SK-N-SH treated with all-trans-retinoic acid at 6 μM for 48 hours (cell line): ENCODE measurements around the gene KIFBP.
"Not testable (repeated sequence)": the region's sequence is repeated elsewhere in the genome, so short reads cannot be mapped to it uniquely, and the experiment has no call there.

Experiments used
- ATAC-seq: fragments of 200-7000 bp; cut with Tn5 transposase; 3 replicates; pipeline ENCODE4 v1.9.1; 2020; ENCODE audit warnings: mild to moderate bottlenecking, moderate library complexity
- ARNTL ChIP-seq: fragments of 450-650 bp; formaldehyde crosslinking; IDR thresholded peaks from 2 replicates; pipeline ENCODE4 v1.5.0; 2020; ENCODE audit warnings: low read depth, mild to moderate bottlenecking, moderate library complexity, borderline replicate concordance
- BACH2 ChIP-seq: fragments of 250-450 bp; sonication (Bioruptor Pico); IDR thresholded peaks from 2 replicates; pipeline ENCODE4 v1.9.0; 2021; ENCODE audit warnings: mild to moderate bottlenecking, borderline replicate concordance
- CSDC2 ChIP-seq: fragments of 250-450 bp; sonication (Bioruptor Pico); IDR thresholded peaks from 2 replicates; pipeline ENCODE4 v1.5.0; 2020; ENCODE audit warnings: mild to moderate bottlenecking, moderate library complexity
- CSRNP3 ChIP-seq: fragments of 250-450 bp; sonication (Bioruptor Pico); IDR thresholded peaks from 2 replicates; pipeline ENCODE4 v1.5.1; 2021; ENCODE audit warnings: mild to moderate bottlenecking, moderate library complexity
- ESRRG ChIP-seq: fragments of 250-450 bp; sonication (Bioruptor Pico); IDR thresholded peaks from 2 replicates; pipeline ENCODE4 v1.6.1; 2021; ENCODE audit warnings: mild to moderate bottlenecking
- GLIS3 ChIP-seq: fragments of 250-450 bp; sonication (Bioruptor Pico); IDR thresholded peaks from 2 replicates; pipeline ENCODE4 v1.5.0; 2020; ENCODE audit warnings: mild to moderate bottlenecking, moderate library complexity
- ISL1 ChIP-seq: fragments of 250-450 bp; sonication (Bioruptor Pico); IDR thresholded peaks from 2 replicates; pipeline ENCODE4 v2.1.2; 2022; ENCODE audit warnings: mild to moderate bottlenecking, moderate library complexity
- OSR1 ChIP-seq: fragments of 250-450 bp; sonication (Bioruptor Pico); IDR thresholded peaks from 2 replicates; pipeline ENCODE4 v1.8.0; 2022; ENCODE audit warnings: moderate library complexity, mild to moderate bottlenecking, inconsistent platforms
- PATZ1 ChIP-seq: fragments of 250-450 bp; sonication (Bioruptor Pico); IDR thresholded peaks from 2 replicates; pipeline ENCODE4 v1.8.0; 2020; ENCODE audit warnings: mild to moderate bottlenecking, moderate library complexity, borderline replicate concordance
- POU6F1 ChIP-seq: fragments of 250-450 bp; sonication (Bioruptor Pico); IDR thresholded peaks from 2 replicates; pipeline ENCODE4 v1.8.0; 2021; ENCODE audit warnings: low read depth, mild to moderate bottlenecking, moderate library complexity, borderline replicate concordance
- PPARA ChIP-seq: fragments of 250-450 bp; sonication (Bioruptor Pico); IDR thresholded peaks from 2 replicates; pipeline ENCODE4 v1.5.0; 2020; ENCODE audit warnings: mild to moderate bottlenecking, borderline replicate concordance
- RARB ChIP-seq: fragments of 250-450 bp; sonication (Bioruptor Pico); IDR thresholded peaks from 2 replicates; pipeline ENCODE4 v1.8.0; 2021; ENCODE audit warnings: mild to moderate bottlenecking, moderate library complexity
- SNAI2 ChIP-seq: fragments of 250-450 bp; sonication (Bioruptor Pico); IDR thresholded peaks from 2 replicates; pipeline ENCODE4 v1.5.0; 2020; ENCODE audit warnings: mild to moderate bottlenecking, moderate library complexity
- TCF4 ChIP-seq: fragments of 250-450 bp; sonication (Bioruptor Pico); IDR thresholded peaks from 2 replicates; pipeline ENCODE4 v1.8.0; 2021; ENCODE audit warnings: mild to moderate bottlenecking, moderate library complexity, borderline replicate concordance
- TOX ChIP-seq: fragments of 250-450 bp; sonication (Bioruptor Pico); IDR thresholded peaks from 2 replicates; pipeline ENCODE4 v1.8.0; 2021; ENCODE audit warnings: mild to moderate bottlenecking, moderate library complexity, borderline replicate concordance
- ZC3H10 ChIP-seq: fragments of 250-450 bp; sonication (Bioruptor Pico); IDR thresholded peaks from 2 replicates; pipeline ENCODE4 v1.5.1; 2021; ENCODE audit warnings: mild to moderate bottlenecking, moderate library complexity
- ZFP3 ChIP-seq: fragments of 250-450 bp; sonication (Bioruptor Pico); IDR thresholded peaks from 2 replicates; pipeline ENCODE4 v1.5.0; 2020; ENCODE audit warnings: mild to moderate bottlenecking, moderate library complexity
- ZFP30 ChIP-seq: fragments of 450-650 bp; formaldehyde crosslinking; IDR thresholded peaks from 2 replicates; pipeline ENCODE4 v1.5.0; 2022; ENCODE audit warnings: mild to moderate bottlenecking, moderate library complexity
- ZNF565 ChIP-seq: fragments of 450-650 bp; formaldehyde crosslinking; conservative IDR thresholded peaks from 2 replicates; pipeline ENCODE4 v1.5.0; 2020; ENCODE audit warnings: low read depth, mild to moderate bottlenecking, moderate library complexity
- ZNF70 ChIP-seq: fragments of 450-650 bp; formaldehyde crosslinking; IDR thresholded peaks from 2 replicates; pipeline ENCODE4 v1.5.0; 2020; ENCODE audit warnings: mild to moderate bottlenecking, moderate library complexity
- ZNF8 ChIP-seq: fragments of 450-650 bp; formaldehyde crosslinking; IDR thresholded peaks from 2 replicates; pipeline ENCODE4 v1.5.0; 2020; ENCODE audit warnings: mild to moderate bottlenecking, moderate library complexity
- TF ChIP-seq, protein P1 (sequence below): fragments of 250-450 bp; sonication (Bioruptor Pico); IDR thresholded peaks from 2 replicates; pipeline ENCODE4 v1.5.0; 2020; ENCODE audit warnings: mild to moderate bottlenecking, moderate library complexity

The KIFBP gene

DNA sequence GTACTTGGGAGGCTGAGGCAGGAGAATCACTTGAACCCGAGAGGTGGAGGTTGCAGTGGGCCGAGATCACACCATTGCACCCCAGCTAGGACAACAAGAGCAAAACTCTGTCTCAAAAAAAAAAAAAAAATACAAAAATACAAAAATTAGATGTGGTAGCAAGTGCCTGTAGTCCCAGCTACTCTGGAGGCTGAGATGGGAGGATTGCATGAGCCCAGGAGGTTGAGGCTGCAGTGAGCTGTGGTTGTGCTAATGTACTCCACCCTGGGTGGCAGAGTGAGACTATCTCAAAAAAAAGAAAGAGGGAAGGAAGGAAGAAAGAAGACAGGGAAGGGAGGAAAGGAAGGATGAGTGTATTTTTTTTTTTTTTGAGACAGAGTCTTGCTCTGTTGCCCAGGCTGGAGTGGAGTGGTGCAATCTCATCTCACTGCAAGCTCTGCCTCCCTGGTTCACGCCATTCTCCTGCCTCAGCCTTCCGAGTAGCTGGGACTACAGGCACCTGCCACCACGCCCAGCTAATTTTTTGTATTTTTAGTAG is 12.6 kb upstream of the KIFBP start:
- not testable (repeated sequence) for ATAC-seq

DNA sequence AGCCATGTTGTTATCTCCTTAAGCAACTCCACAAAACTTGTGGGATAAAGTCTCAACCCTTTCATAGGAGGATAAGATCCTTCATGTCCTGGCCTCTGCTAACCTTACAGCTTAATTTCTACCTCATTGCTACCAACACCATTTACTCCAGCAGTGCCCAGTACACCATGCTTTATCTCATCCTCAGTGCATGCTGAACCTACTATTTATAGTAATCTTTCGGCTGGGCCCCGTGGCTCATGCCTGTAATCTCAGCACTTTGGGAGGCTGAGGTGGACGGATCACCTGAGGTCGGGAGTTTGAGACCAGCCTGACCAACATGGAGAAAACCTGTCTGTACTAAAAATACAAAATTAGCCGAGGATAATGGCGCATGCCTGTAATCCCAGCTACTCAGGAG is 8.9 kb upstream of the KIFBP start:
- ATAC-seq, result not testable (repeated sequence)

DNA sequence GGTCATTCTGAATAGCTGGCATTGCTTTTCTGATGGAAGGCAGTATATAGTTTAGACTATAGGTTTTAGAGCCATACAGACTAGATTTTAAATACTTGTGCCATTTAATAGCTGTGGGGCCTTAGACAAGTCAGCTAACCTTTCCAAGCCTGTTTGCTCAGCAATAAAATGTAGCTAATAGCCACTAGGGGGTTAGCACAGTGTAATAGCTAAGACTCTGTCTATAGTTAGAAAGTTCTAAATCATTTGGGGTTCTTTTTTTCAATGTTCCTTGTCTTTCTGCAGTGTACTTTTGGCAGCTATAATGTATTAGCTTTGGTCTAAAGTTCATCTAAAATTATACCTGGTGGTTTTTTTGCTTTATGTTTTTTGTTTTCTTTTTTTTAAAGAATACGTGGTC is 7.5 kb upstream of the KIFBP start:
- no peak for TF ChIP-seq ARNTL
- TF ChIP-seq CSRNP3, result no peak
- no peak for TF ChIP-seq PPARA (CRISPR knock-in tag)
- no peak for TF ChIP-seq BACH2 (CRISPR knock-in tag)
- no peak for TF ChIP-seq ZFP3 (CRISPR knock-in tag)
- TF ChIP-seq TOX (CRISPR knock-in tag), result no peak
- no peak for TF ChIP-seq ISL1 (CRISPR knock-in tag)
- no peak for TF ChIP-seq TCF4 (CRISPR knock-in tag)
- no peak for TF ChIP-seq ZFP30
- no peak for TF ChIP-seq ESRRG (CRISPR knock-in tag)
- no peak for TF ChIP-seq OSR1
- no peak for TF ChIP-seq POU6F1 (CRISPR knock-in tag)
- no peak for TF ChIP-seq ZC3H10 (CRISPR knock-in tag)
- TF ChIP-seq ZNF8 (CRISPR knock-in tag), result no peak
- TF ChIP-seq ZNF565 (CRISPR knock-in tag), result no peak
- TF ChIP-seq GLIS3 (CRISPR knock-in tag), result no peak
- no peak for TF ChIP-seq ZNF70 (CRISPR knock-in tag)
- no peak for TF ChIP-seq CSDC2
- peak; percentile 78 for ATAC-seq

DNA sequence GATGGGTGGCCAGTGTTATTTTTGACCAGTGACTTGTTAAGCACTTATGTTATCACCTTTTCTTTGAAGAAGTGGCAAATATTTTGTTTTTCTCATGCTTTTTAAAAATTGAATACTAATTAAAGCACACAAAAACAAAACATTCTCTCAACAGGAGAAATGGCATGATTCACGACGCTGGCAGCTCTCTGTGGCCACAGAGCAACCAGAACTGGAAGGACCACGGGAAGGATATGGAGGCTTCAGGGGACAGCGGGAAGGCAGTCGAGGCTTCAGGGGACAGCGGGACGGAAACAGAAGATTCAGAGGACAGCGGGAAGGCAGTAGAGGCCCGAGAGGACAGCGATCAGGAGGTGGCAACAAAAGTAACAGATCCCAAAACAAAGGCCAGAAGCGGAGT is 6.2 kb upstream of the KIFBP start:
- no peak for TF ChIP-seq PPARA (CRISPR knock-in tag)
- no peak for TF ChIP-seq BACH2 (CRISPR knock-in tag)
- TF ChIP-seq ZC3H10 (CRISPR knock-in tag), result no peak
- no peak for TF ChIP-seq ISL1 (CRISPR knock-in tag)
- TF ChIP-seq ZFP30, result no peak
- no peak for TF ChIP-seq ESRRG (CRISPR knock-in tag)
- TF ChIP-seq, protein P1, sequence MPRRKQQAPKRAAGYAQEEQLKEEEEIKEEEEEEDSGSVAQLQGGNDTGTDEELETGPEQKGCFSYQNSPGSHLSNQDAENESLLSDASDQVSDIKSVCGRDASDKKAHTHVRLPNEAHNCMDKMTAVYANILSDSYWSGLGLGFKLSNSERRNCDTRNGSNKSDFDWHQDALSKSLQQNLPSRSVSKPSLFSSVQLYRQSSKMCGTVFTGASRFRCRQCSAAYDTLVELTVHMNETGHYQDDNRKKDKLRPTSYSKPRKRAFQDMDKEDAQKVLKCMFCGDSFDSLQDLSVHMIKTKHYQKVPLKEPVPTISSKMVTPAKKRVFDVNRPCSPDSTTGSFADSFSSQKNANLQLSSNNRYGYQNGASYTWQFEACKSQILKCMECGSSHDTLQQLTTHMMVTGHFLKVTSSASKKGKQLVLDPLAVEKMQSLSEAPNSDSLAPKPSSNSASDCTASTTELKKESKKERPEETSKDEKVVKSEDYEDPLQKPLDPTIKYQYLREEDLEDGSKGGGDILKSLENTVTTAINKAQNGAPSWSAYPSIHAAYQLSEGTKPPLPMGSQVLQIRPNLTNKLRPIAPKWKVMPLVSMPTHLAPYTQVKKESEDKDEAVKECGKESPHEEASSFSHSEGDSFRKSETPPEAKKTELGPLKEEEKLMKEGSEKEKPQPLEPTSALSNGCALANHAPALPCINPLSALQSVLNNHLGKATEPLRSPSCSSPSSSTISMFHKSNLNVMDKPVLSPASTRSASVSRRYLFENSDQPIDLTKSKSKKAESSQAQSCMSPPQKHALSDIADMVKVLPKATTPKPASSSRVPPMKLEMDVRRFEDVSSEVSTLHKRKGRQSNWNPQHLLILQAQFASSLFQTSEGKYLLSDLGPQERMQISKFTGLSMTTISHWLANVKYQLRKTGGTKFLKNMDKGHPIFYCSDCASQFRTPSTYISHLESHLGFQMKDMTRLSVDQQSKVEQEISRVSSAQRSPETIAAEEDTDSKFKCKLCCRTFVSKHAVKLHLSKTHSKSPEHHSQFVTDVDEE (CRISPR knock-in tag), result no peak
- TF ChIP-seq RARB (CRISPR knock-in tag), result no peak
- no peak for TF ChIP-seq SNAI2 (CRISPR knock-in tag)
- no peak for TF ChIP-seq CSDC2
- no peak for TF ChIP-seq POU6F1 (CRISPR knock-in tag)
- no peak for TF ChIP-seq ZNF70 (CRISPR knock-in tag)
- no peak for TF ChIP-seq GLIS3 (CRISPR knock-in tag)
- no peak for TF ChIP-seq TOX (CRISPR knock-in tag)
- no peak for TF ChIP-seq ZFP3 (CRISPR knock-in tag)
- no peak for TF ChIP-seq ARNTL
- no peak for TF ChIP-seq CSRNP3
- no peak for TF ChIP-seq TCF4 (CRISPR knock-in tag)
- no peak for TF ChIP-seq ZNF8 (CRISPR knock-in tag)
- TF ChIP-seq PATZ1 (CRISPR knock-in tag), result no peak
- no peak for ATAC-seq
